CD14-positive monocyte (primary cell): ENCODE data around the gene ROBO2. TPM values are rescaled to one million over a fixed set of nuclear protein-coding genes. Genes with fewer than 3 reads are reported as not detected.

Experiments
- DNase-seq, 3 donors: peaks; one replicate each; pipeline ENCODE4 v3.0.0-alpha.2; 2011 to 2022
- H2AFZ ChIP-seq: 2 replicates; pipeline ENCODE4 v1.6.0; 2012; ENCODE audit warnings: mild to moderate bottlenecking, low read depth, low read length, inconsistent platforms; ENCODE audit not compliant: insufficient read depth, poor library complexity, severe bottlenecking
- H3K27ac ChIP-seq, 2 donors: 1 replicate in 1 of 2; 2 replicates in 1 of 2; pipeline ENCODE4 v1.5.1; 2012 to 2013; ENCODE audit warnings: low read length in 2 of 2, control low read depth in 1 of 2, inconsistent platforms in 1 of 2, low read depth in 1 of 2, mild to moderate bottlenecking in 1 of 2
- H3K27me3 ChIP-seq, 2 donors: one replicate each; pipeline versions ENCODE4 v1.6.0 to v1.6.1; 2011 to 2013; ENCODE audit warnings: low read length in 2 of 2; ENCODE audit not compliant: control insufficient read depth in 2 of 2, insufficient read depth in 2 of 2
- H3K36me3 ChIP-seq, 2 donors: replicated peaks in 1 of 2; 1 replicate in 1 of 2; 2 replicates in 1 of 2; pipeline versions ENCODE4 v1.5.1 to v1.6.1; 2012 to 2013; ENCODE audit warnings: low read length in 2 of 2, control low read depth in 1 of 2, inconsistent platforms in 1 of 2, mild to moderate bottlenecking in 1 of 2; ENCODE audit not compliant: insufficient read depth in 2 of 2, control insufficient read depth in 1 of 2
- H3K4me1 ChIP-seq, 2 donors: 1 replicate in 1 of 2; 2 replicates in 1 of 2; pipeline versions ENCODE4 v1.5.1 to v1.6.1; 2012 to 2013; ENCODE audit warnings: low read length in 2 of 2, control low read depth in 1 of 2, inconsistent platforms in 1 of 2, mild to moderate bottlenecking in 1 of 2, moderate library complexity in 1 of 2; ENCODE audit not compliant: insufficient read depth in 2 of 2, control insufficient read depth in 1 of 2
- H3K4me2 ChIP-seq: replicated peaks from 2 replicates; pipeline ENCODE3; 2012; ENCODE audit warnings: low read length, moderate library complexity, mild to moderate bottlenecking; ENCODE audit not compliant: poor library complexity, severe bottlenecking; ENCODE audit errors: extremely low read depth
- H3K4me3 ChIP-seq, 3 experiments: fragments of 200-600 bp in 1 of 3; sonication (generic) in 1 of 3; replicated peaks in 1 of 3; 1 replicate in 2 of 3; 2 replicates in 1 of 3; pipeline ENCODE4 v1.5.1; 2011 to 2013; ENCODE audit warnings: low read length in 3 of 3, mild to moderate bottlenecking in 3 of 3, control low read depth in 2 of 3, low read depth in 2 of 3, inconsistent platforms in 1 of 3, moderate library complexity in 1 of 3
- H3K79me2 ChIP-seq: 2 replicates; pipeline ENCODE4 v1.6.0; 2012; ENCODE audit warnings: mild to moderate bottlenecking, control low read depth, inconsistent platforms, low read length, moderate library complexity; ENCODE audit not compliant: insufficient read depth
- H3K9ac ChIP-seq: 2 replicates; pipeline ENCODE4 v1.6.0; 2017; ENCODE audit warnings: low read length, mild to moderate bottlenecking; ENCODE audit not compliant: insufficient read depth, poor library complexity, severe bottlenecking
- H3K9me3 ChIP-seq, 2 donors: replicated peaks in 1 of 2; 1 replicate in 1 of 2; 2 replicates in 1 of 2; pipeline versions ENCODE4 v1.5.1 to v1.6.1; 2012 to 2013; ENCODE audit warnings: low read length in 2 of 2, control low read depth in 1 of 2; ENCODE audit not compliant: control insufficient read depth in 1 of 2, insufficient read depth in 1 of 2
- H4K20me1 ChIP-seq: 2 replicates; pipeline ENCODE4 v1.6.0; 2012; ENCODE audit warnings: mild to moderate bottlenecking, low read length, control low read depth, moderate library complexity; ENCODE audit not compliant: insufficient read depth
- H3K27ac Mint-ChIP-seq, 7 donors: one replicate each; pipeline ENCODE4 v1.8.0; 2020; ENCODE audit warnings: mild to moderate bottlenecking in 7 of 7, mixed read lengths in 7 of 7, moderate library complexity in 6 of 7, inconsistent platforms in 2 of 7
- H3K27me3 Mint-ChIP-seq, 3 donors: one replicate each; pipeline ENCODE4 v1.8.0; 2021 to 2022; ENCODE audit warnings: low read depth in 3 of 3, mild to moderate bottlenecking in 3 of 3, mixed read lengths in 3 of 3, moderate library complexity in 3 of 3, inconsistent platforms in 1 of 3
- H3K36me3 Mint-ChIP-seq, 2 donors: one replicate each; pipeline ENCODE4 v1.8.0; 2020; ENCODE audit warnings: mixed read lengths in 2 of 2, inconsistent platforms in 1 of 2, mild to moderate bottlenecking in 1 of 2
- H3K4me1 Mint-ChIP-seq: one replicate; pipeline ENCODE4 v1.8.0; 2020; ENCODE audit warnings: mild to moderate bottlenecking, mixed read lengths
- H3K4me3 Mint-ChIP-seq, 2 donors: one replicate each; pipeline ENCODE4 v1.8.0; 2020; ENCODE audit warnings: mild to moderate bottlenecking in 2 of 2, mixed read lengths in 2 of 2, moderate library complexity in 1 of 2
- H3K9me3 Mint-ChIP-seq, 7 donors: one replicate each; pipeline ENCODE4 v1.8.0; 2020 to 2022; ENCODE audit warnings: mixed read lengths in 7 of 7, mild to moderate bottlenecking in 6 of 7, moderate library complexity in 6 of 7, inconsistent platforms in 2 of 7
- WGBS: methylation state at CpG from one replicate; pipeline ENCODE4 v1.1.5; 2013; ENCODE audit warnings: missing lambda C conversion rate; ENCODE audit not compliant: insufficient coverage; 5-methylcytosine and 5-hydroxymethylcytosine counted together
- intact Hi-C, 2 donors: fragments of 100-400 bp; cut with micrococcal nuclease; formaldehyde crosslinking; loops; one replicate each; pipeline versions ENCODE4 v1.15.0 to v1.15.1; 2023
- polyA plus RNA-seq, 3 donors: library from polyadenylated mRNA; depleted of rRNA in 1 of 3; unstranded in 2 of 3; stranded (reverse) in 1 of 3; fragments of 300-500 nt in 2 of 3; fragments of >200 nt in 1 of 3; fragmentation: Illumina TruSeq in 2 of 3; gene quantifications; 1 replicate in 2 of 3; 2 replicates in 1 of 3; pipeline ENCODE4 v1.2.3, GENCODE V29; 2012 to 2021
- TF ChIP-seq, protein P1 (sequence below): fragments of 200-600 bp; IDR thresholded peaks from one replicate; pipeline ENCODE4 v1.8.0; 2022; ENCODE audit warnings: antibody characterized with exemption, mild to moderate bottlenecking

Gene ROBO2
- polyA plus RNA-seq, 3 donors = not detected

DNA sequence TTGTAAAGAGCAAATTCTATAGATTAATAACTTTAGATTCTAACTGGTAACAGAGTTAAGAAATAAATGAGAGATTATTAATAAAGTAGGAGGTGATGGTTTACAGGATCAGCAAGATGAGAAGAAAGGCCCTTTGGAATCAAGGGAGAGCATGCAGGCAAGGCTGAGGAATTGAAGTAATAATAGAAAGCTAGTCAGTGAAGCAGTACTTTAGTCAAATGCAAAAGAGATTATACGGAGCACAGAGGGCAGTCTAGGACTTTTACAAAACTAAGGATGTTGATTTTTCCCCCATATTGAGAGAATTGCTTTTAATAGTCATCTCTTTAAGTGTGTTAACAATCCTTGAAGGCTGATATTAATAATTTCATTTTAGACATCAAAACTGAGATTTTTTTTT lies 146.4 kb downstream of the ROBO2 start:
- TF ChIP-seq, protein P1, sequence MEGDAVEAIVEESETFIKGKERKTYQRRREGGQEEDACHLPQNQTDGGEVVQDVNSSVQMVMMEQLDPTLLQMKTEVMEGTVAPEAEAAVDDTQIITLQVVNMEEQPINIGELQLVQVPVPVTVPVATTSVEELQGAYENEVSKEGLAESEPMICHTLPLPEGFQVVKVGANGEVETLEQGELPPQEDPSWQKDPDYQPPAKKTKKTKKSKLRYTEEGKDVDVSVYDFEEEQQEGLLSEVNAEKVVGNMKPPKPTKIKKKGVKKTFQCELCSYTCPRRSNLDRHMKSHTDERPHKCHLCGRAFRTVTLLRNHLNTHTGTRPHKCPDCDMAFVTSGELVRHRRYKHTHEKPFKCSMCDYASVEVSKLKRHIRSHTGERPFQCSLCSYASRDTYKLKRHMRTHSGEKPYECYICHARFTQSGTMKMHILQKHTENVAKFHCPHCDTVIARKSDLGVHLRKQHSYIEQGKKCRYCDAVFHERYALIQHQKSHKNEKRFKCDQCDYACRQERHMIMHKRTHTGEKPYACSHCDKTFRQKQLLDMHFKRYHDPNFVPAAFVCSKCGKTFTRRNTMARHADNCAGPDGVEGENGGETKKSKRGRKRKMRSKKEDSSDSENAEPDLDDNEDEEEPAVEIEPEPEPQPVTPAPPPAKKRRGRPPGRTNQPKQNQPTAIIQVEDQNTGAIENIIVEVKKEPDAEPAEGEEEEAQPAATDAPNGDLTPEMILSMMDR = no peak
- Histone ChIP-seq H3K4me2 (no peak overlapping the region), H3K4me3 (no peak overlapping the region), H4K20me1 (no peaks in the 10 kb centered on the region), H3K9me3 (no peaks in the 10 kb centered on the region), H3K9ac (no peak overlapping the region), H3K27me3 (no peaks in the 10 kb centered on the region), H2AFZ (no peak overlapping the region), H3K27ac (no peak overlapping the region), H3K79me2 (no peaks in the 10 kb centered on the region), H3K36me3 (no peaks in the 10 kb centered on the region), H3K4me1 (no peaks in the 10 kb centered on the region)
- Mint-ChIP-seq H3K9me3 (peaks cover 0 to 2% (median 0%) of the 10 kb centered on the region in 7 donors), H3K4me1 (peaks cover 5% of the 10 kb centered on the region), H3K36me3 (no peaks in the 10 kb centered on the region), H3K27me3 (no peaks in the 10 kb centered on the region), H3K27ac (no peak overlapping the region), H3K4me3 (no peak overlapping the region)
- no peak for DNase-seq
- WGBS = no CpG with 5 or more reads among the region's 1 CpG
- intact Hi-C loops = no loop called here

DNA sequence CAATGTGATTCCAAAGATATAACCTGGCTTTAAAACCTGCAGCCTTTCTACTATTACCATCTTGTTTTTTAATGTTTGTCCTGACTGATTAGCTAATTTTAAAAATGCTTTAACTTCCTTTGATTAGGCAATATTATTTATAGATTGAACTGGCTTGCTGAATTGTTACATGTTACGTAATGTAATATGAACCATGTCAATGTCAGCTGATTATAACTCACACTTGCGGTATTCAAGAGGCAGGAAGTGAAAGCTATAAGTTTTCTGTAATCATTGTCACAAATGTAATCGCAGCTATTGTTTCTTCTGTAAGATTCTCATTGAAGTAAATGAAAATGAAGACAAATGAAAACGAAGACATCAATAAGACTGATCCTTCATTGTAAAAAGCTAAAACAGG lies 146.8 kb downstream of the ROBO2 start:
- H3K4me3 ChIP-seq = no peak overlapping the region
- intact Hi-C loops = no loop called here
- H3K27ac ChIP-seq = no peak overlapping the region
- no CpG with 5 or more reads among the region's 4 CpGs for WGBS
- Mint-ChIP-seq H3K4me1 (peaks cover 5% of the 10 kb centered on the region), H3K36me3 (no peaks in the 10 kb centered on the region), H3K27me3 (no peaks in the 10 kb centered on the region), H3K4me3 (no peak overlapping the region), H3K9me3 (peaks cover 0 to 2% (median 0%) of the 10 kb centered on the region in 7 donors), H3K27ac (no peak overlapping the region)
- no peaks in the 10 kb centered on the region for H4K20me1 ChIP-seq
- H3K9ac ChIP-seq = no peak overlapping the region
- H2AFZ ChIP-seq = no peak overlapping the region
- H3K9me3 ChIP-seq = no peaks in the 10 kb centered on the region
- DNase-seq = peak in 1 of 3 donors; percentile 45
- no peaks in the 10 kb centered on the region for H3K79me2 ChIP-seq
- no peaks in the 10 kb centered on the region for H3K27me3 ChIP-seq
- peak overlapping the region; percentile 0 for H3K4me2 ChIP-seq
- no peaks in the 10 kb centered on the region for H3K4me1 ChIP-seq
- H3K36me3 ChIP-seq = no peaks in the 10 kb centered on the region
- TF ChIP-seq, protein P1 = no peak
